ENCODE data around the gene EXOC1L.

- TF ChIP-seq CTCF (IDR thresholded peaks at IDR 0.05 in 2 of 3, conservative IDR thresholded peaks at IDR 0.05 in 1 of 3; ENCODE audit: borderline replicate concordance in 1 of 3, insufficient read depth in 1 of 3, low read depth in 2 of 3, low read length in 2 of 3): no peak
- TF ChIP-seq POLR2AphosphoS5 (IDR thresholded peaks at IDR 0.05; ENCODE audit: low read depth, low read length): no peak
- TF ChIP-seq CEBPB (IDR thresholded peaks at IDR 0.05; ENCODE audit: low read depth): no peak
- TF ChIP-seq POLR2A (IDR thresholded peaks at IDR 0.05; ENCODE audit: borderline replicate concordance, extremely low read depth, insufficient read depth, insufficient read length): no peak
- TF ChIP-seq YY1 (IDR thresholded peaks at IDR 0.05; ENCODE audit: extremely low read depth, insufficient replicate concordance, low read depth, low read length): no peak
- no peak for TF ChIP-seq ELF1 (IDR thresholded peaks at IDR 0.05; ENCODE audit: borderline replicate concordance, low read depth)
- TF ChIP-seq, protein P1, sequence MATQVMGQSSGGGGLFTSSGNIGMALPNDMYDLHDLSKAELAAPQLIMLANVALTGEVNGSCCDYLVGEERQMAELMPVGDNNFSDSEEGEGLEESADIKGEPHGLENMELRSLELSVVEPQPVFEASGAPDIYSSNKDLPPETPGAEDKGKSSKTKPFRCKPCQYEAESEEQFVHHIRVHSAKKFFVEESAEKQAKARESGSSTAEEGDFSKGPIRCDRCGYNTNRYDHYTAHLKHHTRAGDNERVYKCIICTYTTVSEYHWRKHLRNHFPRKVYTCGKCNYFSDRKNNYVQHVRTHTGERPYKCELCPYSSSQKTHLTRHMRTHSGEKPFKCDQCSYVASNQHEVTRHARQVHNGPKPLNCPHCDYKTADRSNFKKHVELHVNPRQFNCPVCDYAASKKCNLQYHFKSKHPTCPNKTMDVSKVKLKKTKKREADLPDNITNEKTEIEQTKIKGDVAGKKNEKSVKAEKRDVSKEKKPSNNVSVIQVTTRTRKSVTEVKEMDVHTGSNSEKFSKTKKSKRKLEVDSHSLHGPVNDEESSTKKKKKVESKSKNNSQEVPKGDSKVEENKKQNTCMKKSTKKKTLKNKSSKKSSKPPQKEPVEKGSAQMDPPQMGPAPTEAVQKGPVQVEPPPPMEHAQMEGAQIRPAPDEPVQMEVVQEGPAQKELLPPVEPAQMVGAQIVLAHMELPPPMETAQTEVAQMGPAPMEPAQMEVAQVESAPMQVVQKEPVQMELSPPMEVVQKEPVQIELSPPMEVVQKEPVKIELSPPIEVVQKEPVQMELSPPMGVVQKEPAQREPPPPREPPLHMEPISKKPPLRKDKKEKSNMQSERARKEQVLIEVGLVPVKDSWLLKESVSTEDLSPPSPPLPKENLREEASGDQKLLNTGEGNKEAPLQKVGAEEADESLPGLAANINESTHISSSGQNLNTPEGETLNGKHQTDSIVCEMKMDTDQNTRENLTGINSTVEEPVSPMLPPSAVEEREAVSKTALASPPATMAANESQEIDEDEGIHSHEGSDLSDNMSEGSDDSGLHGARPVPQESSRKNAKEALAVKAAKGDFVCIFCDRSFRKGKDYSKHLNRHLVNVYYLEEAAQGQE (IDR thresholded peaks at IDR 0.05; ENCODE audit: low read depth): no peak
Observed at GRCh38 chr4:55884851-55885219, 65.2 kb downstream of the EXOC1L start.

All from HCT116 (cell line).